ENCODE measurements around the gene PPIL4.
A peak's percentile ranks its signal among the peaks of the same experiment; 100 is the strongest.

PPIL4 gene, protein sequence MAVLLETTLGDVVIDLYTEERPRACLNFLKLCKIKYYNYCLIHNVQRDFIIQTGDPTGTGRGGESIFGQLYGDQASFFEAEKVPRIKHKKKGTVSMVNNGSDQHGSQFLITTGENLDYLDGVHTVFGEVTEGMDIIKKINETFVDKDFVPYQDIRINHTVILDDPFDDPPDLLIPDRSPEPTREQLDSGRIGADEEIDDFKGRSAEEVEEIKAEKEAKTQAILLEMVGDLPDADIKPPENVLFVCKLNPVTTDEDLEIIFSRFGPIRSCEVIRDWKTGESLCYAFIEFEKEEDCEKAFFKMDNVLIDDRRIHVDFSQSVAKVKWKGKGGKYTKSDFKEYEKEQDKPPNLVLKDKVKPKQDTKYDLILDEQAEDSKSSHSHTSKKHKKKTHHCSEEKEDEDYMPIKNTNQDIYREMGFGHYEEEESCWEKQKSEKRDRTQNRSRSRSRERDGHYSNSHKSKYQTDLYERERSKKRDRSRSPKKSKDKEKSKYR

DNA sequence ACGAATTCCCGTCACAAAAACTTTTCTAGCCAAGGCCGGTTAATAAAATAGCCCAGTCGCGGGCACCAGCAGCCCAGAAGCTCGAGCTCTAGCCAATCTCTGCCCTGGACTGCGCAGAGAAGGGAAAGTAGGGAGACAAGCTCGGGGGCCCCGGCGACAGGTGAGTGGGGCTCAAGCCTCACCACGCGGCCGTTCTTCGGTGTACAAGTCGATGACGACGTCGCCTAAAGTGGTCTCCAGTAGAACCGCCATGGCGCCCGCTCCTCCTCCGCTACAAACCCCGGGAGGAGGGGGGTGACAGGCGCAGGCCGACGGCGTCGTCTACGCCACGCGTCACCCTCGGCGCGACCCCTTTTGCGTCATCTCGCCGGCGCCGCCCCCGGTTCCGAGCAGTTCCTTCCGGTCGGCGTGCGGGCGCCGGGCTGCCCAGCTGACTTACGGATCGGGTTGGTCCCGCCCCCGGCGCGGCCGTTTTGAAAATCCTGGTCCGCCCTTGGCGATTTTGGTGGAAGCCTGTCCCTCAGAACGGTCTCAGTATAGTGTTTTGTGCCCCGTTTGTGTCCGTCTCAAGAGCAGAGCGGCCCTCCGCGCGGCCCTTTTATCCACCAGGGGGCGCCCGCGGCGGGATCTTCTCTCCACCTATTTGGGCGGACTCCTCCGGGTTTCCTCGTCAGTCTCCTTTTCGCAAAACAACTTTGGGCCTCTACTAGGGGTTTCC is at the start of gene PPIL4:
Gene PPIL4, minus strand, starts transcription at position 290 of the 718 bp plus-strand sequence. Its CDS starts 38 bp downstream, at position 252.
- peak; percentile 94 for DNase-seq (ENCODE audit: low spot score)

DNA sequence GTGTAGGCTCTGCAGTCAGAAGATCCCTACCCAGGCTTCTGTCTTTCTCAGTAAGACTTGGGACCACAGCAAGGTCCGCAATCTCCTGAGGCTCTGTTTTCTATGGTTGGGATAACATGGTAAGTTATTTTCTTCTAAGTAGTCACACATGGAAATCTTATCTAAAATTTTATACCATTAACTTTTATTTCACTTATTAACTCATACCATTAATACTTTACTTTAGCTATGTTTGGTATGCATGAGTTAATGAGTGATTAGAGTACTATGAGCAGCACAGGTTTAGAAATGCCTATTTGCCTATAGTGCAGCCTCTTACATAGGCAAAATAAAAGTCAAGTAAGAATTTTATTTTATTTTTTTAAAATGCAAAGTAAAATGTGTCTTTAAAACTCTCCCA is 47.6 kb upstream of the PPIL4 start:
- no peak for DNase-seq (ENCODE audit: low spot score)

DNA sequence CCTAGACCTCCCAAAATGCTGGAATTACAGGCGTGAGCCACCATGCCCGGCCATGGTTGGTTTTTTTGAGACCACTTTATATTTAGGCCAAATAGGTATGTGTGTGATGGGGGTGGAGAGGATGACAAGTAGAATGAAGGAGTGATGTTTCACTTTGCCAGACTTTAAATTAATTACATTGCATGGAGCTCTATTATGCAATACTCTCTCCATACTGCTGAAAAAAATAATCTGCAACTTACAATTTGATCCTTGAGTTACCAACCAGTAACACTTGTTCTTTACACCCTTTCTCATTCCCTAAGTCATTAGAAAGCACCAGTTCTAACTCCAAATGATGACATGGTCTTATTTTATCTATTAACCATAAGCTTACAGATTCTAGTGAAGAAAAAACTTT is 47.1 kb upstream of the PPIL4 start:
- DNase-seq (ENCODE audit: low spot score), result no peak

DNA sequence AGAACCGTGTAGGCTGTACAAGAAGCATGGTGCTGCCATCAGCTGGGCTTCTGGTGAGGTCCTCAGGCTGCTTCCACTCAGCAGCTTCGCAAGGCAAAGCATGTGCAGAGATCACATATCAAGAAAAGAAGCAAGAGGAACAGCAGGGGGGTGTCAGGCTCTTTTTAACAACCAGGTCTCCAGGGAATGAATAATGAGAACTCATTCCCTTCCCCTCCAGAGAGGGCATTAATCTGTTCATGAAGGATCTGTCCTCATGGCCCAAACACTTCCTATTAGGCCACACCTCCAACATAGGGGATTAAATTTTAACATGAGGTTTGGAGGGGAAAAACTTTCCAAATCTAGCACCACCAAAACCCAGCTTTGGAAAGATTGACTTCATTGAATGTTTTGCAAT is 40.3 kb upstream of the PPIL4 start:
- no peak for DNase-seq (ENCODE audit: low spot score)

DNA sequence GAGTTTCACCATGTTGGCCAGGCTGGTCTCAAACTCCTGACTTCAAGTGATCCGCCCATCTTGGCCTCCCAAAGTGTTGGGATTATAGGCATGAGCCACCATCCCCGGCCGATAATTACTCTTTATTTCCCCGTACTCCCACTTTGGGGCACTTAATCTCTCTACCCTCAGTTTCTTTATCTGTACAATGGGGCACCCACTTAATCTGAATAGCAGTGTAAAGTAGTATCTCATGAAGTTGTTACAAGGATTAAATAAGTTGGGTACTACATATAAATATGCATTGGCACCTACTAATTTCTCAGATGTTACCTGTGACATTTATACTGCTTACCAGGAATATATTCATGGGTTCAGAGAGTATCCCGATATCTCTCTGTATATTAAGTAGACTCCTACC is 35.5 kb upstream of the PPIL4 start:
- DNase-seq (ENCODE audit: low spot score), result no peak

DNA sequence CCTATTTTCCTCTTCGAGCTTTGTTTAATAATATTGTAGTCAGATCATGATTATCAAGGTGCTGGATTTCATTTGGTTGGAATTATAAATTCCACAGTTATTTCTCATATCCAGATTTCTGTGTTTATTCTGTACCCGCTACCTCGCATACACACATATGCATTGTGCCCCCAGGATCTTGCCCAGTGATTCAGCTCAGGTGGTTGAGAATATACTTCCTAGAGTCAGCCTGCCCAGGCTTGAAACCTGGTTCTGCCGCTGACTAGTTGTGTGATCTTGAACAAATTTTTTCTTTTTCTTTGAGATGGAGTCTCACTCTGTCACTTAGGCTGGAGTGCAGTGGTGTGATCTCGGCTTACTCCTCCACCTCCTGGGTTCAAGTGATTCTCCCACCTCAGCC is 35.0 kb upstream of the PPIL4 start:
- DNase-seq (ENCODE audit: low spot score), result no peak

DNA sequence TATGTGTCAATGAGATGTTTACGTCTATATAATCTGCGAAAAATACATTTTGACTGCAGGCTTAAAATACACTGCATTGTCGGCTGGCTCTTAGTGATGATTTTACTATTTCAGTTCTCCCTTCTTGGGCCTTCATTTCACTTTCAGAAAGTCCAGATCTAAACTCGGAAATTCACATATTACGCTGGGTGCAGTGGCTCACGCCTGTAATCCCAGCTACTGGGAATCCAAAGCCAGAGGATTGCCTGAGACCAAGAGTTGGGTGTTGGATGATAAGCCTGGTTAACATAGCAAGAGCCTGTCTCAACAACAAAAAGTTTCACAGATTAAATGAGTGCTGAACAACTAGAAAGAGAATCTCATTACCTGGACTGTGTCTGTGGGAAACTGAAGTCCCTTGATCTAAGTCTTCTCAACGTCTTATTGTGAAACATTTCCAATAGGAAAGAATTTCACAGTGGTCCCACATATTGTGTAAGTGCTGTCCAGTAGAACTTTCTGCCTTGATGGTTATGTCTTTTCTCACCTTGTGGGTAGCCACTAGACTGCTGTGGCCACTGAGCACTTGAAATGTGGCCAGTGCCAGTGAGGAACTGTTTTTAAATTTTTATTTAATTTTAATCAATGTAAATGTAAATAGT is 22.2 kb upstream of the PPIL4 start:
- DNase-seq (ENCODE audit: low spot score), result no peak

DNA sequence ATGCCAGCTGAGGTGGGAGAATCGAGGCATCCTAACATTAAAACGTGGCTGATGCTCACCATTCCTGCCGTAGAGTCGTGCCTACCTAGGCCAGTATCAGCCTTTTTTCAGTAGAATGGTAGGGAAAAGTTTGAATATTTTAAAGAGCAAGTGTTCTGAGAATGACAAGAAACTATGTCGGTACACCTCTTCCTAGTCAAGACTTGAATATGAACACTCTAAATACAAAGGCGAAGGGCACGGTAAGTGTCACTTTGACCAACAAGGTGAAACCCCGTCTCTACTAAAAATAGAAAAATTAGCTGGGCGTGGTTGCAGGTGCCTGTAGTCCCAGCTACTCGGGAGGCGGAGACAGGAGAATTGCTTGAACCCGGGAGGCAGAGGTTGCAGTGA is 21.3 kb upstream of the PPIL4 start:
- no peak for DNase-seq (ENCODE audit: low spot score)

DNA sequence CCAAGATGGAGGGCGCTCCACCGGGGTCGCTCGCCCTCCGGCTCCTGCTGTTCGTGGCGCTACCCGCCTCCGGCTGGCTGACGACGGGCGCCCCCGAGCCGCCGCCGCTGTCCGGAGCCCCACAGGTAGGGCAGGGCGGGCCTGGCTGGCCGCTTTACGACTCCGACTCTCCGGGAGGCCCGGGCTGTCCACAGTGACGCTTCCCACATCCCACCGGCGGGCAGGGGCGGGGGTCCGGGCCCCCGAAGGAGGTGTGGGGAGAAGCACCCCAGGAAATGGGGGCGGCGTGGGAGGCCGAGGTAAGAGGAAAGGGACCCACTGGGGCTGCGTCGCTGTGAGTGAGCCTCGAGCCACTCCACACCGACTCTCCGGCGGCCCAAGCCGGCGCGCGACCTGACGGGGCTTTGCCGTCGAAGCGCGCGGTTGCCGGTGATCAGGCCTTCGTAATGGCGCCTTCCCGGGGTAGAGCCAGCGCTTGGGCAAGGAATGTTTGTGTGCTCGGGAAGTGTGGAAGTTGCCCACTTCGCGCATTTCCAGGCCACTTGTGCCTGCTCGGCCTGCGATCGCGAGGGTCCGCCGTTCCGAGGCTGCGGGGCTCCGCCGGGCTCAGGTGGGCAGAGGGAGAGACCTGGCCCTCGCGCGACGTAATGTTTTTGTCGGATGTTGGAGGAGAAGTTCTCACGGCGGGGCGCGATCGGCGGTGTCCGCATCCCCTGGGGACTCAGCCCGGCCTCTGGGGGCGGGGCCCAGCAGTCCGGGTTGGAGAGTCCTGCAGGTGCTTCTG is 20.8 kb upstream of the PPIL4 start:
- peak; percentile 27 for DNase-seq (ENCODE audit: low spot score)

DNA sequence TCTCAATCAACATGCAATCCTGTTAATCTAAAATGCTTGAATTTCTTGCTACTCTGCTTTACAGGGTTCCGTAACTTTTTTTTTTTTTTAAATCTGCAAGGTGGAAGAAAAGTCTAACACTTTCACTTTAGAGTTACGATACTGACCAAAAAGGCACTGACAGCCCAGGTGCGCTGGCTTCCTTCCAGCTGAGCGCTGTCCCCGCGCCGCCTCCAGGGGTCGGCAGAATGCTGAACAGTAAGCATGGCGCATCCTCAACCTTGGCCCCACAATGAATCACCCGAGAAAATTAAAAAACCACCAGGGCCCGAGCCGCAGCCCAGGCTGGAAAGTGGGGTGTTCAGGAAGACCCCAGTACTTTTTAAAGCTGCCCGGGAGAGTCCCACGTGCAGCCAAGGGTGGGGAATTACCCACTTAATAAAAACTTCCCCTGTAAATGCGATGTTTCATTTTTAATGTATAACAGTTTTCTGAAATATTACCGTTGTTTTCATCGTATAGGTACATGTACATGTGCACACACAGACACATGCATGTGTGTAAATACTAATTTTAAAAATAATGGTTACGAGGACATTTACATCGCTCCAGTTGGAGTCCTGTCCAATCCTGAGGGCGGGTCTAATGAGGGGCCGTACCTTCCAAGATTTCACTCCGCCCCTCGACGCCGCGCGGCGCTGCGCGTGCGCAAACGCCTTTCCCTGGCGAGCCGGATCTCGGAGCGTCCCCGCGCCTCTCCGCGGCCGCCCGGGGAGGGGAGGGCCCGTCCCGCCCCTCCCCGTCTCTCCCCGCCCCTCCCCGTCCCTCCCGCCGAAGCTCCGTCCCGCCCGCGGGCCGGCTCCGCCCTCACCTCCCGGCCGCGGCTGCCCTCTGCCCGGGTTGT is 19.9 kb upstream of the PPIL4 start, which contains the start of gene GINM1:
Gene GINM1, plus strand, starts transcription at position 849 of the 883 bp plus-strand sequence. CDS start 40 bp downstream, outside the sequence.
- peak; percentile 95 for DNase-seq (ENCODE audit: low spot score)

DNA sequence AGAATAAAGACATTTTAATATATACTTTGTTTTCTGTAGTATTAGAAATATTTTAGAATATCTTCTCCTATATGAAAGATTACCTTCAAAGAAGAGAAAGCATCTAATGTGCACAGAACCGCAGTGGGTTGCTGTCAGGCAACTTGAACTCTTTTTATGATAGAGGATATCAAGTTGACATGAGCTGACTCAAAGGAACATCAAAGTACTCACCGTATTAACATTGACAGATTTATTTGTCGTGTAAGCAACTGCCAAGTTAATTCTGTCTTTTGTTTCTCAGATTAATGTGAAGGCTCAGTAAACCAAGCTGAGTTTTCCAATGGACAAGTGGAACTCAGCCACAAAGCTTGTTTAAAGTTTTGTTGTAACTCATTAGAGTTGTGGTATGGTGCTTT is 18.1 kb upstream of the PPIL4 start:
- DNase-seq (ENCODE audit: low spot score), result no peak

DNA sequence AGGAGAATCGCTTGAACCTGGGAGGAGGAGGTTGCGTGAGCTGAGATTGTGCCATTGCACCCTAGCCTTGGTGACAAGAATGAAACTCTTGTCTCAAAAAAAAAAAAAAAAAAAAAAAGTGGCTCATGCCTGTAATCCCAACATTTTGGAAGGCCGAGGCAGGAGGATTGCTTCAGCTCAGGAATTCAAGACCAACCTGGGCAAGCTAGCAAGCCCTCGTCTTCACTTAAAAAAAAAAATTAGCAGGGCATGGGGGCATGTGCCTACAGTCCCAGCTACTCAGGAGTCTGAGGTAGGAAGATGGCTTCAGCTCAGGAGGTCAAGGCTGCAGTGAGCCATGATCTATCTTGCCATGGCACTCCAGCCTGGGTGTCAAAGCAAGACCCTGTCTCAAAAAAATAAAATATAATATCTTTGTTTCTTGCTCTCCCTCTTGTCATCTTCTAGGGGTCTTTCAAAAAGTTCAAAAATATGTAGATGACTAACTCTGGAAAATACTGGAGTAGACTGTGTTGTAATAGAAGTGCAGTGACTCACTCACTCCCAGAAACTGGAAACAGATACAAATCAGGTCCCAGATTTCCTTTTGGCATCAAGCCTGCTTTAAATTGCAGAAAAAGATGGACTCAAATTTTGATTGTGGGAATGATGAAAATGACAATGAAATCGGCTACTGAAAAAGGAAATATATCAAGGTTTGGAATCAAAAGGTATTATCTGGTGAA is 17.5 kb upstream of the PPIL4 start:
- DNase-seq (ENCODE audit: low spot score), result no peak

DNA sequence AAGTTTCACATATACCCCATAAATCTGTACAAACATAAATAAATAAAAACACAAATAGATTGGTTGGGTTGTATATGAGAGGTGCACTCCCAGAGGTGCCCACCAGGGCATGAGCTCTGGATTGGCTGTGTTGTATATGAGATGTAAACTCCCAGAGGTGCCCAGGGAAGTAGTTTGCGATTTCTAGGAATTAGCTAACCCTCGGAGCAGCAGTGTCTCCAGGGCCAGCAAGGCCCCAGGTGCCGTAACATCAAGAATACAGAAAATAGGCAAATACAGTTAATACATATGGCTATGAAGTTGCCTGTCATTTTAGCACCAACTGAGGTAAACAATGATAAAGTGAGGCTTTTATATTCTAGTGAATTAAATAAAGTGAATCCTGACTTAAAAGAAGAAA is 14.9 kb upstream of the PPIL4 start:
- DNase-seq (ENCODE audit: low spot score), result no peak

DNA sequence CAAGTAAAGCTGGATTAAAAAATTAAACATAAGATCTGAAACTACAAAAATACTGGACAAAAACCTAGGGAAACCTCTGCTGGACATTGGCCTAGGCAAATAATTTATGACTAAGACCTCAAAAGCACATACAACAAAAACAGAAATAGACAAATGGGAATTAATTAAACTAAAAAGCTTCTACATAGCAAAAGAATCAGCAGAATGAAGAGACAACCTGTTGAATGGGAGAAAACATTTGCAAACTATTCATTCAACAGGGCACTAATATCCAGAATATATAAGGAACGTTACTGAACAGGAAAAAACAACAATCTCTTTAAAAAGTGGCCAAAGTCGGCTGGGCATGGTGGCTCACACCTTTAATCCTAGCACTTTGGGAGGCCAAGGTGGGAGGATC is 13.5 kb upstream of the PPIL4 start:
- DNase-seq (ENCODE audit: low spot score), result no peak

DNA sequence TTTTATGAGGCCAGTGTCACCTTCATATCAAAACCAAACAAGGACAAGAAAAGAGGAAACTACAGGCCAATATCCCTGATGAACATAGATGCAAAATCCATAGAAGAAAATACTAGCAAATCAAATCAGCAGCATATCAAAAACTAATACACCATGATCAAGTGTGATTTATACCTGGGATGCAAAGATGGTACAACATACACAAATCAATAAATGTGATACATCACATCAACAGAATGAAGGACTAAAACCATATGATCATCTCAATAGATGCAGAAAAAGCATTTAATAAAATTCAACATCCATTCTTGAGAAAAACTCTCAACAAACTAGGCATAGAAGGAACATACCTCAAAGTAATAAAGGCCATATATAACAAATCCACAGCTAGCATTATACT is 12.2 kb upstream of the PPIL4 start:
- no peak for DNase-seq (ENCODE audit: low spot score)

DNA sequence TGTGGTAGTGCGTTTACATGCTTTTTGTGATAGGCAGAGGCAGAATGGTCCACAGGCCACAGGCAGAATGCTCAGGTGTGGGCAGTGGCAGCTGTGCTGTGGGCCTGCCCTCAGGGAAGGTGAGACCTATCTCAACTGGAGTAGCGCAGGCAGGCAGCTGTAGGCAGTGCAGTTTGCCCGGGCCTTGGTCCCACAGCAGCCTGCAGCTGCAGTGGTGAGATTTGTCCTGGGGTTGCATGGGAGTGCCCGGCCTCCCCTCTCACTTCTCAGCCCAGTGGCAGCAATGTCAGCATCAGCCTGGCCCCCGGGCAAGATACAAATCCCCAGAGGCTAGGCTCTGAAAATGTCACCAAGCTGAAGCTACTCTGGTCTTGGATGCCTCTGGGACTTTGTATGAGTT is 6.1 kb upstream of the PPIL4 start:
- no peak for DNase-seq (ENCODE audit: low spot score)

DNA sequence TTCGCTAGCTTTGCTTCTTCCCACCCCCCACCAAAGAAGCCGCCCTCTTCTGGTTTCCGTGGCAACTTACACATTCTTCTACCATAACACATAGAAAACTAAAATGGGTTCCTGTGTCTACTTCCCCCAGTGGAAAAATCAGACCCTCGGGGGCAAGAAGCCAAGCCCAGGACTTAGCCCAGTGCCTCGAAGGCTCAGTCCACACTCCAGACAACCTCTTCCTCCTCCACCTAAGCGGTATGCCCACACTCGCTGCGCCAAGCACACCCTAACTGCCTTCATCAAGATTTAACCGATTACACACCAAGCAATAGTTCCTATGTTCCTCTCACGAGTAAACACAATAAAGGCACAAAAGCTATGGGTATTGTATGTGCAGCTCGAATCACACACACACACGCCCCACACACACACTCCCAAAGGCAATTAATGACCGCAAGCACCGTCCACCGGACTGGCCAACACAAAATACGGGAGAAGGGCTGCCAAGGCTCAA is 537 bp downstream of the PPIL4 start:
- peak; percentile 61 for DNase-seq (ENCODE audit: low spot score)

DNA sequence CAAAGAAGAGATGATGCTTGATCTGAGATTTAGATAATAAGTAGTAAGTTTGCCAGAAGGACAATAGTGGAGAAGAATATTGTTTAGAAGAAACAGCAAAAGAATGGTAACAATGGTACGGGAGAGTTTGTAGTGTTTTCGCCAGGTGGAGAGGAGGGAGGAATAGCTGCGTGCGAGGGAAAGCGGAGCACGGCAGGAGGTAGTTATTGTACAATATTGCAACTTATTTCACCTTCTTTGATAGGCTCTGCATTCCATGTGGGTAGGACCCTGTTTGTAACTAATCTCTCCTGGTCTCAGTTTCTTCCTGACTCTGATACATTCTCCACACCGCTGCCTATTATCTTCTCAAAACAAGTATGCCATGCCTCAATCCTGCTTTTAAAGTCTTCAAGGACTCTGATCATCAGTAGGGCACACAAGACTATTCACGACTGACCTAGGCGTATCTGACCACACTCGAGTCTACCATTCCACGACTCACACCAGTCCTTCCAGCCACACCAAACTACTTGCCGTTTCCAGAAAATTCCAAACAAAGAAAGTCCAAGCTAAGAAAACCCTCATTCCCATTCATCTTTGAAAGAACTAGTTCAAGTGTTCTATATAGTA is 1.1 kb downstream of the PPIL4 start:
- no peak for DNase-seq (ENCODE audit: low spot score)

DNA sequence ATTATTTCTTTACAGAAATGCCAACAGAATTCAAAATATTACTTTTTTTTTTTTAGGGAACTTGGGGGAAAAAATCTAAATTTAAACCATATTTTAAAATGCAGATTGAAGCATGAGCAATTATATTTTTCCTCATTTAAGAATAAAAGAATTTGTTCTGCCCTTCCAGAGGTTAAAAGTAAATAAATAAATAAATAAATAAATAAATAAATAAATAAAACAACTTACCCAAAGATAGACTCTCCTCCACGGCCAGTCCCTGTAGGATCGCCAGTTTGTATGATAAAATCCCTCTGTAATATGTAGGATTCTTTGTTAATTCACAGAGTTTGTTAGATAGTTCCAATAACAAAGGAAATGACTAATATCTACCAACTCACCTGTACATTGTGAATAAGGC is 4.7 kb downstream of the PPIL4 start:
- DNase-seq (ENCODE audit: low spot score), result no peak

DNA sequence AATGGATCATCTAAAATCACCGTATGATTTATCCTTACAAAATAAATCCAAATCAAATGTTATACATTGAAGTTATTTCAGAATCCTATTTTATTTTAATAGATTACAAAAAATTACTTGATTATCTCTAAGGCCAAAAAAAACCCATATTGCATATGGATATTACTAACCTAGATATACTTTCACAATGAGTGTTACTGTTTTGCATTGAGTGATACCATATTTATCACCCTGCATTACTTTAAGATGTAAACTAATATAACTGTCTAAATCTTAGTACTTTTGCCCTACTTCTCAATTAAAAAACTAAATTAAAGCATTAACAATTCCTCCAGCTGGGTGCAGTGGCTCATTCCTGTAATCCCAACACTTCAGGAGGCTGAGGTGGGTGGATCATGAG is 11.1 kb downstream of the PPIL4 start:
- no peak for DNase-seq (ENCODE audit: low spot score)
